ENCODE data around the gene CFAP90.

CFAP90 gene

GRCh38 chr5:7787770-7788169, 63.2 kb downstream of the CFAP90 start:
- DNase-seq (ENCODE audit: insufficient read length, low spot score), result no peak
- no peak for FAIRE-seq
- TF ChIP-seq CTCF (IDR thresholded peaks at IDR 0.05; ENCODE audit: insufficient read depth, missing control alignments), result no peak

- FAIRE-seq (no peak), DNase-seq (ENCODE audit: insufficient read length, low spot score) (no peak)
- no peak for TF ChIP-seq CTCF (IDR thresholded peaks at IDR 0.05; ENCODE audit: insufficient read depth, missing control alignments)
Observed at GRCh38 chr5:7784683-7785380, 66.1 kb downstream of the CFAP90 start.

GRCh38 chr5:7781899-7782298, 69.0 kb downstream of the CFAP90 start:
- TF ChIP-seq CTCF (IDR thresholded peaks at IDR 0.05; ENCODE audit: insufficient read depth, missing control alignments), result no peak
- no peak for FAIRE-seq
- no peak for DNase-seq (ENCODE audit: insufficient read length, low spot score)
